Stimulated activated CD4-positive, alpha-beta T cell treated with anti-CD3 and anti-CD28 coated beads, Interleukin-1b, Interleukin-23, amount 100 ng/mL, for 1 hour (primary cell): ENCODE data around the gene CCDC39.
"Not testable (repeated sequence)": the region's sequence is repeated elsewhere in the genome, so short reads cannot be mapped to it uniquely, and the experiment has no call there.

Experiments
- DNase-seq, 2 donors: peaks; one replicate each; pipeline ENCODE4 v3.0.0-alpha.2; 2020; ENCODE audit warnings: low read depth in 2 of 2

CCDC39 gene

DNA sequence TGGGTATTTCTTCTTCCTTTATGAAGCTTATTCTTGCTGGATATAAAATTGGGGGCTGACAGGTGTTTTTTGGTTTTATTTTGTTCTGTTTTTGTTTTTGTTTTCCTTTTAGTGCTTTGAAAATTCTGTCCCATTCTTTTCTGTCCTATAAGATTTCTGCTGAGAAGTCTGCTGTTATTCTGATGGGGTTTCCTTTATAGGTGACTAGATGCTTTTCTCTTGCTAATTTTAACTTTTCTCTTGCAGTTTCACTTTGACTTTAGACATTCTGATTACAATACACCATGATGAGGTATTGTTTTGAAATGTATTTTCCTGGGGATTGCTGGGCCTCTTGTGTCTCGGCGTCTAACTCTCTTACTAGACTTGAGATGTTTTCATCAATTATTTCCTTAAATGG, 54.6 kb downstream of the CCDC39 start:
- DNase-seq = no peak

GRCh38 chr3:180619723-180620122, 59.6 kb downstream of the CCDC39 start:
- no peak for DNase-seq

DNA sequence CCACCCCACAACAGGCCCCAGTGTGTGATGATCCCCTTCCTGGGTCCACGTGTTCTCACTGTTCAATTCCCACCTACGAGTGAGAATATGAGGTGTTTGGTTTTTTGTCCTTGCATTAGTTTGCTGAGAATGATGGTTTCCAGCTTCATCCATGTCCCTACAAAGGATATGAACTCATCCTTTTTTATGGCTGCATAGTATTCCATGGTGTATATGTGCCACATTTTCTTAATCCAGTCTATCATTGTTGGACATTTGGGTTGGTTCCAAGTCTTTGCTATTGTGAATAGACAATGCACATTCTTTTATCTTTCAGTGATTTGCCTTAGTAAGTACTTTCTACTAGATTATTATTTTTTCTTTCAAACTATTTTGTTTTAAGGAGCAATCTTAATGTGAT, 60.7 kb downstream of the CCDC39 start:
- not testable (repeated sequence) for DNase-seq

DNA sequence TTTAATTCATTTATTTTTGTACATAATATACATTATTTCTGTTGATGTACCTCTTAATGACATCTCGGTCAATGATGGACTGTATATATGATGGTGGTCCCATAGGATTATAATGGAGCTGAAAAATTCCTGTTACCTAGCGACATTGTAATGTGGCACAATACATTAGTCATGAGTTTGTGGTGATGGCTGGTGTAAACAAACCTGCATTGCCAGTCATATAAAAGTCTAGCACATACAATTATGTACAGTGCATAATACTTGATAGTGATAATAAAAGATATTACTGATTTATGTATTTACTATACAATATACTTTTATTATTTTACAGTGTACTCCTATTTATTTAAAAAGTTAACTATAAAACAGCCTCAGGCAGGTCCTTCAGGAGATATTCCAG, 62.2 kb downstream of the CCDC39 start:
- no peak for DNase-seq

- no peak for DNase-seq
These were observed 63.3 kb downstream of the CCDC39 start for GRCh38 chr3:180615954-180616353.

GRCh38 chr3:180612364-180612763, 66.9 kb downstream of the CCDC39 start:
- no peak for DNase-seq

GRCh38 chr3:180611006-180611405, 68.3 kb downstream of the CCDC39 start:
- no peak for DNase-seq

DNA sequence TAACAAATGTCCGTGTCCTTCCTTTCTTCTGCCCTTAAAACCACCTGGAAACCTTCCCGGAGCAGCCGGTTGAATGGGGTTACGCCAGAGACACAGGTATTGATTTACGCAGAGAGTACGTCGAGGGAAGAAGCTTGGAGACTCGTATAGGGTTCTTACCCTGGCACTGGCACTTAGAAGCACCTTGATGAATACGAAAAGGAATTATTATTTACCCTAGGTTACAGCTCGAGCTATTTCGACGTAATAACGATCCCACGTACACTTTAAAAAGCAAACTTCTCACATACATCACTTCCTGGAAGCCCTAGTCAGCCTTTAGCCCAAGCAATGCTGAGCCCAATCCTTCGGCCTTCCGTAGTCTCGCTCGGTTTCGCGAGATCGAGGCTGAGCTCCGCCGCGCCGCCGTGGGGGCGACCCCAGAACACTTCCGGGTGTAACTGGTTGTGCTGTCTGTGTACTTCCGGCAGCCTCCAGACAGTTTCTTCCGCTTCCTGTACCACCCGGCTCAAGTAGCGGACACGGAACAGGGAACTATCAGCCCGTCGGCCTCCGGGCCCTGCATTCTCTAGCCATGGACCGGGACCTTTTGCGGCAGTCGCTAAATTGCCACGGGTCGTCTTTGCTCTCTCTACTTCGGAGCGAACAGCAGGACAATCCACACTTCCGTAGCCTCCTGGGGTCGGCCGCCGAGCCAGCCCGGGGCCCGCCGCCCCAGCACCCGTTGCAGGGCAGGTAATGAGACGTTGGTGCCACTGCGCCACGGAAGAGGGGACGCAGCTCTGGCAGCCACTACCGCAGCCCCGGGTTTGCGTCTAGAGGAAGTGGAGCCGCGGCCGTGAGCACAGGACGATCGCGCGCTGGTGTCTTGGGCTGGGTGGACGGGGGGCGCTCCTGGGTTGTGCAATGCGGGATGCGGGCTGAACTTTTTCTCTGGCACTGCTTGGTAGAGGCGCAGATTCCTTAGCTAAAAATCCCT, 77.3 kb downstream of the CCDC39 start, which contains the start of gene TTC14:
Gene TTC14 (plus strand): TSS at position 476 of the 979 bp plus-strand sequence. CDS start 99 bp downstream, at position 575.
- peak; percentile 78 to 80 for DNase-seq

DNA sequence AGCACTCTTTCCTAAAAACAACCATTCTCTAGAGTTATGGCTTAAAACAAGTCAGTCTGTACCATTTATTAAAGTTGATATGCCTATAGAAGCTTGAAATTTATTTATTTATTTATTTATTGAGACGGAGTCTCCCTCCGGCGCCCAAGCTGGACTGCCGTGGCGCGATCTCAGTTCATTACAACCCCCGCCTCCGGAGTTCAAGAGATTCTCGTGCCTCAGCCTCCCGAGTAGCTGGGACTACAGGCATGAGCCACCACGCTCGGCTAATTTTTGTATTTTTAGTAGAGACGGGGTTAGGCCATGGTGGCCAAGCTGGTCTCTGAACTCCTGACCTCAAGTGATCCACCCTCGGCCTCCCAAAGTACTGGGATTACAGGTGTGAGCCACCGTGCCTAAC, 78.8 kb downstream of the CCDC39 start:
- no peak for DNase-seq

GRCh38 chr3:180595559-180595935, 83.7 kb downstream of the CCDC39 start:
- no peak for DNase-seq

- DNase-seq = no peak
These were observed 84.4 kb downstream of the CCDC39 start for GRCh38 chr3:180594631-180595558.

- not testable (repeated sequence) for DNase-seq
These were observed 85.7 kb downstream of the CCDC39 start for GRCh38 chr3:180593631-180594030.

DNA sequence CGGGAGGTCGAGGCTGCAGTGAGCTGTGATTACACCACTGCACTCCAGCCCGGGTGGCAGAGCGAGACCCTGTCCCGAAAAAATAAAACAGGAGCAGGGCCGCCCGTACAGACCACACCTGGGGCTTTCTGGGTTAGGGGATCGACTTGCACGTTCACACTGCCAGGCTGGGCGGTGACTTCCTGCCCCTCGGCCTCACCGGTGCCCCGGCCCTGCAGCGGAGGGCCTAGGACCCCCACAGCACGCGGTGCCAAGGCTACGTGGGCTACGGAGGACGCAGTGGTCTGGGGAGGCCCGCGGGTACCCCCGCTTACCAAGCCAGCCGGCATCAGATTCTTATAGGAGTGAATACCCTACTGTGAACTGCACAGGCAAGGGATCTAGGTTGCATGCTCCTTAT, 88.9 kb downstream of the CCDC39 start:
- DNase-seq = no peak

DNA sequence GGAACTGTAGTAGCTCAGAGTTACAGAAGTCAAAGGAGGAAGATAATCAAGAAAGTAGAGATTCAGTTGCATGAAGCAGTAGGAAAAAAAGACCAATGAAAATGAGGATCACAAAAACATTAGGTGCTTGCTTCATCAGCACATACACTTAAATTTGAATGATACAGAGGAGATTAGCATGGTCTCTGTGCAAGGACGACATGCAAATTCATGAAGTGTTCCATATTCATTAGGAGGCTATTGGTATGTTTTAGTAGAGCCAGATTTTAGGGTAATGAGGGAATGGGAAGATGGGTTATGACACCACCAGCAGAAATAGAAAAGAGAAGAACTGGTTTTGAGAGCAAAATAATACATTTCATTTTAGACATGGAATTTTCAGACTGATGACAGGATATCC, 98.4 kb downstream of the CCDC39 start:
- DNase-seq = no peak

- no peak for DNase-seq
These were observed 103.7 kb downstream of the CCDC39 start for GRCh38 chr3:180575571-180575970.

DNA sequence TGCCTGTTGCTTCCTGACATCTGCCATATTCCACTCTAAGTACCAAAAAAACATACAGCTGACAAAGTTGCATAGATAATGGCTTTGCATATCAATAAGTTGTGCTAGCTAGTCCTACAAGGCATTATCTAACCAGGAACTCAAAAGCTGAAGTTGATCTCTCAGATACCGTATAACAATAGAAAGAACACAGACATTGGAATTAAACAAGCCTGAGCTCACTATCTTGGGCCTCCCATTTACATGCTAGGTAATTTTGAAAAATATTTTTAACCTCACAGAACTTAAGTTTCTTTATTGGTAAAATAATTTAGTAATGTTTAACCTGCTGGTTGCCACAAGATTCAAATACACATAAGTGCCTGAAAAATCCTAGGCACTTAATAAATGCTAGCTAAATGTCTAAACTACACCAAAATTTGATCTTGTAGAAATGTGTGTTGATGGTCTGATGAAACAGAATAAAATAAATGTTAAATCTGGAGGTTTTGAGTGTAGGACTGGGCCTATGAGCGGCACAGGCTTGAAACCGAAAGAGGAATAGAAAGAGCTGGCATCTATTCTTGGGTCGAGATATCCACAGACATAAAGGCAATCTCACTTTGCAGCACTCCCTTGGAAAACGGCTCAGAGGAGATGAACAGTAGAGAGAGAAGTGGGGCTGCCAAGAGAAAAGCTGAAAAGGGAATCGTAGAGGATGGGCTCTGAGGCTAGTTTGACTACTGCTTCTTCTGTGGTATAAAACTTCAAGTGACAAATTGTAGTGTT, 107.3 kb downstream of the CCDC39 start:
- no peak for DNase-seq

DNA sequence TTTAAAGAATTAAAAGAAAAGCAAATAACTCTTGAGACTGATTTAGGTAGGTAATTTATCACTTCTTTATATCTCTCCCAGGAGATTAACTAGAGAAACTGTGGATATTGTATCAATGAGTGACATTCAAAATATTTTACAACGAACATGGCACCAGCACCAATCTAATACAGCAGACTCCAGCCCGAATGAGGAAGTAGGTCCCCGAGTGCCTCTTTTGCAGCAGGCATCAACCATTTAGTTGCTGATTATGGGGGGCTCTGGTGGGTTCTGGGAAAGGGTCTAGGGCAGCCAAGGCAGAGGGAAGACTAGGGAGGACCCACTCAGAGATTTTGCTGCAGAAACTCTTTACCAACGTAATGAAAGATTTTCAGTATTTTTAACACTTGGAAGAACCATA, 109.1 kb downstream of the CCDC39 start:
- no peak for DNase-seq

DNA sequence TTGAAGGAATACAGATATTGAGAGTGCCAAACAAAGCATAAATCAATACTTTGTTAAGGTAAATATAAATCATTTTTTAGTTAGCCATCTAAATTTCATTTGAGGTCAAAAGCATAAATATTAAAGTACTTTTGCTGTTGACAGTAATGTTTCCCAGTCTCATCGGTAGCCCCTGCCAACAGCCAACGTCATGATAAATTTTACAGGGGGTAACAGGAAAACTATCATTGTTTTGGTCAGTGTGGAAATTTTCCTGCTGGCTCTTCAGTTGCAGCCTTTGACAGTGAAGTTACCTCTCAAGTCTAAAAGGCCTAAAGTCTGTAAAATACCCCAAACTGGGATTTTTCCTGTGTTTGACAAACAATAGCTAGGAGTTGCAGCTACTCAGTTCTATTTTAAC, 114.6 kb downstream of the CCDC39 start:
- no peak for DNase-seq
